Fibroblast of lung (primary cell): Measurements from ENCODE around the gene MYH10. TPM values are rescaled to one million over a fixed set of nuclear protein-coding genes. Genes with fewer than 3 reads are reported as not detected.

ENCODE experiments used
- DNase-seq, 2 donors: peaks; one replicate each; pipeline versions ENCODE4 v3.0.0 to v3.0.0-alpha.2; 2010; ENCODE audit warnings: low read depth in 2 of 2
- H2AFZ ChIP-seq: 2 replicates; pipeline ENCODE4 v1.5.1; 2012; ENCODE audit warnings: low read length, control low read depth, inconsistent platforms
- H3K27ac ChIP-seq: 2 replicates; pipeline ENCODE4 v1.5.1; 2011; ENCODE audit warnings: low read length, control low read depth; ENCODE audit not compliant: insufficient read depth
- H3K27me3 ChIP-seq: 2 replicates; pipeline ENCODE4 v1.5.1; 2011; ENCODE audit warnings: mild to moderate bottlenecking, low read length; ENCODE audit not compliant: control insufficient read depth, insufficient read depth
- H3K36me3 ChIP-seq: 2 replicates; pipeline ENCODE4 v1.5.1; 2011; ENCODE audit warnings: low read length; ENCODE audit not compliant: control insufficient read depth, insufficient read depth
- H3K4me1 ChIP-seq: 2 replicates; pipeline ENCODE4 v1.5.1; 2011; ENCODE audit warnings: low read length; ENCODE audit not compliant: control insufficient read depth, insufficient read depth; ENCODE audit errors: extremely low read depth
- H3K4me2 ChIP-seq: 2 replicates; pipeline ENCODE4 v1.5.1; 2011; ENCODE audit warnings: low read length, control low read depth; ENCODE audit not compliant: insufficient read depth; ENCODE audit errors: extremely low read depth
- H3K4me3 ChIP-seq, 4 experiments: fragments of 200-600 bp in 1 of 4; sonication (generic) in 1 of 4; replicated peaks in 1 of 4; 2 replicates each; pipeline ENCODE4 v1.5.1; 2011 to 2016; ENCODE audit warnings: low read length in 4 of 4, low read depth in 3 of 4, mild to moderate bottlenecking in 3 of 4, control low read depth in 2 of 4, inconsistent platforms in 1 of 4, mixed read lengths in 1 of 4; ENCODE audit not compliant: insufficient read depth in 1 of 4; ENCODE audit errors: control extremely low read depth in 1 of 4
- H3K79me2 ChIP-seq: 2 replicates; pipeline ENCODE4 v1.5.1; 2012; ENCODE audit warnings: mild to moderate bottlenecking, low read length, inconsistent platforms; ENCODE audit not compliant: control insufficient read depth, insufficient read depth
- H3K9ac ChIP-seq: 2 replicates; pipeline ENCODE4 v1.5.1; 2011; ENCODE audit warnings: mild to moderate bottlenecking, low read length, control low read depth; ENCODE audit not compliant: insufficient read depth
- H3K9me3 ChIP-seq: 2 replicates; pipeline ENCODE4 v1.5.1; 2012; ENCODE audit warnings: low read depth, low read length; ENCODE audit not compliant: control insufficient read depth, insufficient read depth
- H4K20me1 ChIP-seq: 2 replicates; pipeline ENCODE4 v1.5.1; 2011; ENCODE audit warnings: low read length; ENCODE audit not compliant: control insufficient read depth, insufficient read depth; ENCODE audit errors: extremely low read depth
- CTCF ChIP-seq, 2 donors: IDR thresholded peaks in 1 of 2; conservative IDR thresholded peaks in 1 of 2; 1 replicate in 1 of 2; 2 replicates in 1 of 2; pipeline ENCODE4 v1.5.1; 2011 to 2012; ENCODE audit warnings: low read length in 2 of 2, control low read depth in 1 of 2, inconsistent platforms in 1 of 2, low read depth in 1 of 2, mild to moderate bottlenecking in 1 of 2
- EZH2 ChIP-seq: IDR thresholded peaks from 2 replicates; pipeline ENCODE4 v1.5.1; 2012; ENCODE audit warnings: low read length, control low read depth, mild to moderate bottlenecking; ENCODE audit errors: missing control alignments
- polyA plus RNA-seq, 2 donors: library from polyadenylated mRNA; depleted of rRNA in 1 of 2; stranded (reverse) in 1 of 2; unstranded in 1 of 2; fragments of >200 nt; gene quantifications; 2 replicates each; pipeline ENCODE4 v1.2.1, GENCODE V29; 2011 to 2012; ENCODE audit warnings: missing spikeins in 1 of 2
- total RNA-seq: library from RNA; depleted of rRNA; stranded (reverse); fragments of >200 nt; gene quantifications from 2 replicates; pipeline ENCODE4 v1.2.1, GENCODE V29; 2014

The MYH10 gene
- total and polyA plus RNA-seq, 2 donors (not counting 1 experiment from before 2014, with no cell fraction given) = 54.6 to 104 TPM

- H3K4me1 ChIP-seq = peaks cover 6% of the 10 kb centered on the region
- H3K9me3 ChIP-seq = no peaks in the 10 kb centered on the region
- H3K79me2 ChIP-seq = peaks cover 30% of the 10 kb centered on the region
- H4K20me1 ChIP-seq = no peaks in the 10 kb centered on the region
- no peaks in the 10 kb centered on the region for H3K27me3 ChIP-seq
- H3K27ac ChIP-seq = no peak overlapping the region
- peak in 1 of 2 donors; percentile 26 for DNase-seq
- peak overlapping the region; percentile 67 for H3K9ac ChIP-seq
- peak overlapping the region; percentile 74 for H3K4me2 ChIP-seq
- H2AFZ ChIP-seq = peak overlapping the region; percentile 15
- no peak for TF ChIP-seq CTCF (conservative IDR thresholded peaks at IDR 0.05 in 1 of 2, IDR thresholded peaks at IDR 0.05 in 1 of 2; ENCODE audit: low read depth in 1 of 2, low read length in 2 of 2)
- no peak for TF ChIP-seq EZH2
- no peaks in the 10 kb centered on the region for H3K36me3 ChIP-seq
- H3K4me3 ChIP-seq = peak overlapping the region; percentile 69 to 96 (median 88)
Observed at GRCh38 chr17:8631554-8631877, 991 bp upstream of the MYH10 start.

GRCh38 chr17:8630802-8631553, 453 bp upstream of the MYH10 start:
- Histone ChIP-seq H3K27me3 (no peaks in the 10 kb centered on the region), H3K79me2 (peaks cover 30% of the 10 kb centered on the region), H3K4me3 (peak overlapping the region; percentile 83 to 96 (median 89)), H3K9me3 (no peaks in the 10 kb centered on the region), H3K4me2 (peak overlapping the region; percentile 74), H3K9ac (peak overlapping the region; percentile 77), H4K20me1 (no peaks in the 10 kb centered on the region), H3K27ac (peak overlapping the region; percentile 44), H3K36me3 (no peaks in the 10 kb centered on the region), H2AFZ (peak overlapping the region; percentile 15), H3K4me1 (peaks cover 6% of the 10 kb centered on the region)
- DNase-seq = peak; percentile 99 to 100
- no peak for TF ChIP-seq EZH2
- no peak for TF ChIP-seq CTCF (conservative IDR thresholded peaks at IDR 0.05 in 1 of 2, IDR thresholded peaks at IDR 0.05 in 1 of 2; ENCODE audit: low read depth in 1 of 2, low read length in 2 of 2)

- Histone ChIP-seq H3K27ac (peak overlapping the region; percentile 75), H3K79me2 (peaks cover 32% of the 10 kb centered on the region)
- peak; percentile 31 for DNase-seq
Observed at GRCh38 chr17:8629371-8630226, 926 bp downstream of the MYH10 start.

More at GRCh38 chr17:8629371-8630226, 926 bp downstream of the MYH10 start:
- H4K20me1 ChIP-seq = no peaks in the 10 kb centered on the region
- H3K36me3 ChIP-seq = no peaks in the 10 kb centered on the region
- H3K9ac ChIP-seq = peak overlapping the region; percentile 77
- H3K9me3 ChIP-seq = no peaks in the 10 kb centered on the region
- peak overlapping the region; percentile 83 to 96 (median 89) for H3K4me3 ChIP-seq
- H3K4me2 ChIP-seq = peak overlapping the region; percentile 79
- TF ChIP-seq CTCF (conservative IDR thresholded peaks at IDR 0.05 in 1 of 2, IDR thresholded peaks at IDR 0.05 in 1 of 2; ENCODE audit: low read depth in 1 of 2, low read length in 2 of 2) (no peak), EZH2 (no peak)
- no peaks in the 10 kb centered on the region for H3K27me3 ChIP-seq
- peak overlapping the region; percentile 80 for H2AFZ ChIP-seq
- H3K4me1 ChIP-seq = peaks cover 6% of the 10 kb centered on the region
